Measurements from ENCODE around the gene MLLT6.

MLLT6 gene

DNA sequence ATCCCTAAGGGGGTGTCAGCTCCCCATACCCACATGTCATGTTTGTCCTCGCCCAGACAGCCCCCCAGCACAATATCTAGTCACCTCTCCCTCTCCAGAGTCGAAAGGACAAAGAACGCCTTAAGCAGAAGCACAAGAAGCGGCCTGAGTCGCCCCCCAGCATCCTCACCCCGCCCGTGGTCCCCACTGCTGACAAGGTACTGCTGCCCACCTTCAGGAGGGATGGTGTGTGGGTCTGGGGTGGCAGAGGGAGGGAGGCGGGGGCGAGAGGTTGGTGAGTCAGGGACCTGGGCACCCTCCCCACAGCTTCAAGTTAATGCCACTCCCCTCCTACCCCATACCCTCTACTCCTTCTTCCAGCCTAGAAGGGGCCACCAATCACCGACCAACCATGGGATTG, 7.5 kb downstream of the MLLT6 start:
- Histone ChIP-seq H3K4me1 (ENCODE audit: insufficient read depth, low read length, poor library complexity, severe bottlenecking) (peaks cover 32% of the 10 kb centered on the region), H3K4me2 (ENCODE audit: low read depth, low read length, poor library complexity, severe bottlenecking) (no peak overlapping the region), H2AFZ (ENCODE audit: low read length) (no peak overlapping the region), H3K9me2 (replicated peaks; ENCODE audit: low read depth, low read length) (no peaks in the 10 kb centered on the region), H3F3A (ENCODE audit: low read depth) (no peaks in the 10 kb centered on the region), H3K27me3 (ENCODE audit: insufficient read depth, low read length, poor library complexity, severe bottlenecking) (no peaks in the 10 kb centered on the region), H3K4me3 (ENCODE audit: low read length, poor library complexity, severe bottlenecking) (no peak overlapping the region), H4K20me1 (ENCODE audit: insufficient read depth, low read length, poor library complexity, severe bottlenecking) (peaks cover 29% of the 10 kb centered on the region), H3K9ac (ENCODE audit: low read depth, low read length, poor library complexity, severe bottlenecking) (no peak overlapping the region), H3K79me2 (ENCODE audit: insufficient read depth, low read length) (peaks cover 32% of the 10 kb centered on the region), H3K9me3 (ENCODE audit: insufficient read depth, low read depth, low read length) (no peaks in the 10 kb centered on the region), H3K36me3 (ENCODE audit: insufficient read depth, low read length) (peaks cover 48% of the 10 kb centered on the region; the same call in 1 of the 2 replicates)
- TF ChIP-seq EZH2phosphoT487 (IDR thresholded peaks at IDR 0.05; ENCODE audit: borderline replicate concordance), result no peak

GRCh38 chr17:38713456-38714075, 8.5 kb downstream of the MLLT6 start:
- no peak for TF ChIP-seq EZH2phosphoT487 (IDR thresholded peaks at IDR 0.05; ENCODE audit: borderline replicate concordance)
- TF ChIP-seq, protein P1, sequence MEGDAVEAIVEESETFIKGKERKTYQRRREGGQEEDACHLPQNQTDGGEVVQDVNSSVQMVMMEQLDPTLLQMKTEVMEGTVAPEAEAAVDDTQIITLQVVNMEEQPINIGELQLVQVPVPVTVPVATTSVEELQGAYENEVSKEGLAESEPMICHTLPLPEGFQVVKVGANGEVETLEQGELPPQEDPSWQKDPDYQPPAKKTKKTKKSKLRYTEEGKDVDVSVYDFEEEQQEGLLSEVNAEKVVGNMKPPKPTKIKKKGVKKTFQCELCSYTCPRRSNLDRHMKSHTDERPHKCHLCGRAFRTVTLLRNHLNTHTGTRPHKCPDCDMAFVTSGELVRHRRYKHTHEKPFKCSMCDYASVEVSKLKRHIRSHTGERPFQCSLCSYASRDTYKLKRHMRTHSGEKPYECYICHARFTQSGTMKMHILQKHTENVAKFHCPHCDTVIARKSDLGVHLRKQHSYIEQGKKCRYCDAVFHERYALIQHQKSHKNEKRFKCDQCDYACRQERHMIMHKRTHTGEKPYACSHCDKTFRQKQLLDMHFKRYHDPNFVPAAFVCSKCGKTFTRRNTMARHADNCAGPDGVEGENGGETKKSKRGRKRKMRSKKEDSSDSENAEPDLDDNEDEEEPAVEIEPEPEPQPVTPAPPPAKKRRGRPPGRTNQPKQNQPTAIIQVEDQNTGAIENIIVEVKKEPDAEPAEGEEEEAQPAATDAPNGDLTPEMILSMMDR (conservative IDR thresholded peaks at IDR 0.05; ENCODE audit: low read length), result no peak
- Histone ChIP-seq H3K9me3 (ENCODE audit: insufficient read depth, low read depth, low read length) (no peaks in the 10 kb centered on the region), H3K9me2 (replicated peaks; ENCODE audit: low read depth, low read length) (no peaks in the 10 kb centered on the region), H3K9ac (ENCODE audit: low read depth, low read length, poor library complexity, severe bottlenecking) (no peak overlapping the region), H3K4me1 (ENCODE audit: insufficient read depth, low read length, poor library complexity, severe bottlenecking) (peaks cover 26% of the 10 kb centered on the region), H3K79me2 (ENCODE audit: insufficient read depth, low read length) (peaks cover 22% of the 10 kb centered on the region; the same call in 1 of the 2 replicates), H2AFZ (ENCODE audit: low read length) (no peak overlapping the region), H3K27me3 (ENCODE audit: insufficient read depth, low read length, poor library complexity, severe bottlenecking) (no peaks in the 10 kb centered on the region), H3K36me3 (ENCODE audit: insufficient read depth, low read length) (peaks cover 51% of the 10 kb centered on the region; the same call in 1 of the 2 replicates), H3F3A (ENCODE audit: low read depth) (no peaks in the 10 kb centered on the region), H4K20me1 (ENCODE audit: insufficient read depth, low read length, poor library complexity, severe bottlenecking) (peaks cover 20% of the 10 kb centered on the region), H3K4me2 (ENCODE audit: low read depth, low read length, poor library complexity, severe bottlenecking) (no peak overlapping the region), H3K4me3 (ENCODE audit: low read length, poor library complexity, severe bottlenecking) (no peak overlapping the region)

- Histone ChIP-seq H3K9ac (ENCODE audit: low read depth, low read length, poor library complexity, severe bottlenecking) (no peak overlapping the region), H3K27me3 (ENCODE audit: insufficient read depth, low read length, poor library complexity, severe bottlenecking) (no peaks in the 10 kb centered on the region), H2AFZ (ENCODE audit: low read length) (no peak overlapping the region), H3K9me2 (replicated peaks; ENCODE audit: low read depth, low read length) (no peaks in the 10 kb centered on the region), H3K36me3 (ENCODE audit: insufficient read depth, low read length) (peaks cover 41% of the 10 kb centered on the region; the same call in 1 of the 2 replicates), H3K4me2 (ENCODE audit: low read depth, low read length, poor library complexity, severe bottlenecking) (no peak overlapping the region), H3F3A (ENCODE audit: low read depth) (no peaks in the 10 kb centered on the region), H3K9me3 (ENCODE audit: insufficient read depth, low read depth, low read length) (no peaks in the 10 kb centered on the region), H3K4me3 (ENCODE audit: low read length, poor library complexity, severe bottlenecking) (no peak overlapping the region), H3K79me2 (ENCODE audit: insufficient read depth, low read length) (peaks cover 6% of the 10 kb centered on the region; the same call in 1 of the 2 replicates), H3K4me1 (ENCODE audit: insufficient read depth, low read length, poor library complexity, severe bottlenecking) (peaks cover 19% of the 10 kb centered on the region), H4K20me1 (ENCODE audit: insufficient read depth, low read length, poor library complexity, severe bottlenecking) (peaks cover 7% of the 10 kb centered on the region)
- no peak for TF ChIP-seq EZH2phosphoT487 (IDR thresholded peaks at IDR 0.05; ENCODE audit: borderline replicate concordance)
- TF ChIP-seq, protein P1 (conservative IDR thresholded peaks at IDR 0.05; ENCODE audit: low read length), result no peak
These were observed 10.3 kb downstream of the MLLT6 start for GRCh38 chr17:38715216-38715943.

Measured in Loucy (cell line).